ENCODE data around the gene SUOX. TPM values are rescaled to one million over a fixed set of nuclear protein-coding genes. Genes with fewer than 3 reads are reported as not detected.
A peak's percentile ranks its signal among the peaks of the same experiment; 100 is the strongest.

SUOX gene
- total RNA-seq, 4 donors from 2014 or later: 5.1 to 35.5 (median 26.7) TPM

DNA sequence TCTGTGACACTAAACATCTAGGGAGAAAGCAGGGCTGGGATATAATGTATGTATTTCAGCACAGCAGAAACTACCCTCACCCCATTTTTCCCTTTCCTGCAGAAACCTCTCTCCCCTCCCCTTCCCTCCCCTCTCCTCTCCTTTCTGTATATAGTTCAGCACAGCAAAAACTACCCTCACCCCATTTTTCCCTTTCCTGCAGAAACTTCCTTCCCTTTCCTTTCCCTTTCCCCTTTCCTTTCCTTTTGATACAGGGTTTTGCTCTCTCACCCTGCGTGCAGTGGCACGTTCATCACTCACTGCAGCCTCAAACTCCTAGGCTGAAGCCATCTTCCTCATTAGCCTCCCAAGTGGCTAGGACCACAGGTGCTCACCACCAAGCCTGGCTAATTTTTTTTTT lies 33.3 kb upstream of the SUOX start:
- Histone ChIP-seq H3K4me3 (no peak overlapping the region), H3K27me3 (no peaks in the 10 kb centered on the region), H3K27ac (no peak overlapping the region), H3K4me1 (peaks cover 5 to 6% of the 10 kb centered on the region in 2 donors), H3K9me3 (no peaks in the 10 kb centered on the region), H3K36me3 (no peaks in the 10 kb centered on the region)
- no peak for DNase-seq
- intact Hi-C loops (cut with DNase I; ENCODE audit: low total_unique reads): no loop called here
- TF ChIP-seq POLR2A (IDR thresholded peaks at IDR 0.05): no peak
- no peak for TF ChIP-seq CTCF (IDR thresholded peaks at IDR 0.05)

DNA sequence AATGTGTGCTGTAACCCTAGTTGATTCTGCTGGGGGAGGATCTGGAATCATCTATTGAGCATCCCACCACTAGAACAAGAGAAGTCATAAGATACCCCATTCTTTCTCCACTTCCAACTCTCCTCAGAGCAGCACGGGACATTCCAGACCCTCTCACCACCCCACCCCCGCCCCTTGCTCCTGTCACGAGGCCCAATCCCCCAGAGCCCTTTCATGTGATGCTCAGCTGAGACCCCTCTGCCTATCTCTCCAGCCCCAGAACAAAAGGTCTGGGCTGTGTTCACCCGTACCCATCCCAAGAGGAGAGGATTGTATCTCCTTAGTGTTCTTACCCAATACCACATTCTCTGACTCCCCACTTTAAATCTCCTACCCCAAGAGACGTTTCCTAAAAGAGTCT lies 31.8 kb upstream of the SUOX start:
- Histone ChIP-seq H3K4me1 (peaks cover 5 to 6% of the 10 kb centered on the region in 2 donors), H3K27ac (no peak overlapping the region), H3K9me3 (no peaks in the 10 kb centered on the region), H3K4me3 (no peak overlapping the region), H3K36me3 (no peaks in the 10 kb centered on the region), H3K27me3 (no peaks in the 10 kb centered on the region)
- intact Hi-C loops (cut with DNase I; ENCODE audit: low total_unique reads): no loop called here
- no peak for DNase-seq
- TF ChIP-seq POLR2A (IDR thresholded peaks at IDR 0.05) (no peak), CTCF (IDR thresholded peaks at IDR 0.05) (no peak)

GRCh38 chr12:55965941-55966407 lies 31.1 kb upstream of the SUOX start, which contains the start of gene PMEL:
PMEL (minus strand) TSS chr12:55966042; CDS start chr12:55966011, 31 bp downstream.
- H3K4me3 ChIP-seq: peak within 1 kb of the TSS; percentile 80 to 93
- intact Hi-C loops (cut with DNase I; ENCODE audit: low total_unique reads): no loop called here
- no peaks in the 10 kb centered on the region for H3K36me3 ChIP-seq
- peaks cover 5 to 6% of the 10 kb centered on the region in 2 donors for H3K4me1 ChIP-seq
- H3K9me3 ChIP-seq: no peaks in the 10 kb centered on the region
- no peaks in the 10 kb centered on the region for H3K27me3 ChIP-seq
- no peak for TF ChIP-seq POLR2A (IDR thresholded peaks at IDR 0.05)
- no peak for TF ChIP-seq CTCF (IDR thresholded peaks at IDR 0.05)
- H3K27ac ChIP-seq: peak within 1 kb of the TSS; percentile 84 to 94
- no peak for DNase-seq

- Histone ChIP-seq H3K36me3 (no peaks in the 10 kb centered on the region), H3K27ac (peak within 1 kb of the TSS; percentile 84 to 94), H3K9me3 (no peaks in the 10 kb centered on the region), H3K4me1 (peaks cover 5 to 6% of the 10 kb centered on the region in 2 donors), H3K4me3 (peak within 1 kb of the TSS; percentile 80 to 93), H3K27me3 (no peaks in the 10 kb centered on the region)
- peak; percentile 96 to 97 for DNase-seq
- intact Hi-C loops (cut with DNase I; ENCODE audit: low total_unique reads): no loop called here
- TF ChIP-seq POLR2A (IDR thresholded peaks at IDR 0.05): peak; percentile 86 to 94
- no peak for TF ChIP-seq CTCF (IDR thresholded peaks at IDR 0.05)
Observed at GRCh38 chr12:55966408-55967281, 30.4 kb upstream of the SUOX start, which contains the start of gene CDK2. CDK2 (plus strand) TSS chr12:55966830; CDS start chr12:55967009, 179 bp downstream.

- intact Hi-C loops (cut with DNase I; ENCODE audit: low total_unique reads): no loop called here
- H3K27ac ChIP-seq: no peak overlapping the region
- TF ChIP-seq CTCF (IDR thresholded peaks at IDR 0.05) (no peak), POLR2A (IDR thresholded peaks at IDR 0.05) (no peak)
- DNase-seq: no peak
- peaks cover 5 to 12% of the 10 kb centered on the region in 2 donors for H3K4me1 ChIP-seq
- no peaks in the 10 kb centered on the region for H3K27me3 ChIP-seq
- no peaks in the 10 kb centered on the region for H3K36me3 ChIP-seq
- no peaks in the 10 kb centered on the region for H3K9me3 ChIP-seq
- no peak overlapping the region for H3K4me3 ChIP-seq
Observed at GRCh38 chr12:55969356-55969755, 27.7 kb upstream of the SUOX start.

Measured in uterus (tissue), 4 donors.